GM18505 (cell line): ENCODE measurements around the gene RAB9A.

Experiments used
- ATAC-seq: cut with Tn5 transposase; IDR thresholded peaks from one replicate; pipeline ENCODE4 v1.9.1; 2021; ENCODE audit not compliant: unreplicated experiment
- POLR2A ChIP-seq: IDR thresholded peaks from 4 replicates; pipeline ENCODE4 v1.6.1; 2011; ENCODE audit warnings: borderline replicate concordance; ENCODE audit not compliant: insufficient read depth, insufficient read length; ENCODE audit errors: extremely low read depth

Gene RAB9A

GRCh38 chrX:13756381-13756780, 67.5 kb downstream of the RAB9A start:
- no peak for TF ChIP-seq POLR2A
- ATAC-seq = no peak

- TF ChIP-seq POLR2A = no peak
- peak; percentile 60 for ATAC-seq
Measured at GRCh38 chrX:13759152-13759718, 70.3 kb downstream of the RAB9A start.
